ENCODE data around the gene SEMA3B.

DNA sequence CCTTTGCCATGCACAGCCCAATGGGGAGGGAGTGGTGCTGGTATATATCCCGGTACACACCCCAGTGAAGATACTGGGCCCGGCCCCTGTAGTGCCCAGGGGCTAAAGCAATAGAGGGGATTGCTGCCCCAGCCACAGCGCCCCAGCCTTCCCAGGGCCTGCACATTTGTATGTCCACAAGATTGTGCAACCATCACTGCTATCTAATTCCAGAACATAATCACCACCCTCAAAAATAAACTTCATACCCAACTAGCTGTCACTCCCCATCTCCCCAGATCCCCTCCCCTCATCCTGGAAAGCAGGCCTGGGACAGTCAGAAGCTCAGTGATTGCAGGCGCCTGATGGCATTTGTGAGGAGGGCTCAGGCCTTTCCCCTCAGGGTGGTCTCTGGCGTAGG, 19.5 kb upstream of the SEMA3B start:
- TF ChIP-seq CTCF (IDR thresholded peaks at IDR 0.05) (no peak), ZFX (IDR thresholded peaks at IDR 0.05; ENCODE audit: borderline replicate concordance) (no peak)
